ENCODE data around the gene LINC01488.

DNA sequence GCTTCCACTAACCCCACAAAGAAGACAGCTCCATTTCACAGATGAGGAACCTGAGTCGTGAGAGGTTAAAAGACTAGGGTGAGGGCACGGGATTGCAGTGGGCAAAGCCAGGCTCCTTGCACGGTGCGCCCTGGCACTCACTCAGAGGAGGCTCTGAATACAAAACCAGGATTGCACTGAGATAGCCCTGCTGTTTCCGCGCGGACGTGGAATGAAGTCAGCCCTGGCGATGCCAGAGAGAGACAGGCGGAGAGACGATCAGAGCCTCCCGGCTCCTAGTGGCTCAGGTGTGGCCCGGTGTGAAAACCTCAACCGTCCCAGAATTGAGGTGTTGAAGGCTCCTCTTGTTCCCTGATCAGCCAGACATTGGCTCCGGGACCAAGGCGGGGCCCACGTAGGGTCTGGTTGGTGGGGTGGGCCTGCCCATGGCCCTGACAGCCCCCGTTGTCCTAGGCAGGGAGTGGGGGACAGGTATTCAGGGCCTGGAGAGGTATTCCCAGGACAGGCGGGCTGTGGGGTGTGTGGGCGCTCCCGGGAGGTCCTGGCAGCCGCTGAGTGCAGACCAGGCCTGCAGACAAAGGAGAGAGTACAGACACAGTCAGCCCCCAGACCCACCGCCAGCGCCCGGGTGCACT lies 43.1 kb upstream of the LINC01488 start:
- TF ChIP-seq POLR2AphosphoS5 (IDR thresholded peaks at IDR 0.05; ENCODE audit: low read depth) (no peak), JUNB (IDR thresholded peaks at IDR 0.05; ENCODE audit: unreplicated experiment) (no peak), EZH2 (IDR thresholded peaks at IDR 0.05; ENCODE audit: low read depth, unreplicated experiment) (no peak), CREB1 (CRISPR knock-in tag; IDR thresholded peaks at IDR 0.05; ENCODE audit: low read depth) (no peak), NANOG (IDR thresholded peaks at IDR 0.05; ENCODE audit: borderline replicate concordance) (no peak), EZH2phosphoT487 (IDR thresholded peaks at IDR 0.05; ENCODE audit: unreplicated experiment) (no peak), ETS1 (IDR thresholded peaks at IDR 0.05) (no peak), ZNF331 (CRISPR knock-in tag; IDR thresholded peaks at IDR 0.05; ENCODE audit: low read depth) (no peak)
- TF ChIP-seq, protein P1, sequence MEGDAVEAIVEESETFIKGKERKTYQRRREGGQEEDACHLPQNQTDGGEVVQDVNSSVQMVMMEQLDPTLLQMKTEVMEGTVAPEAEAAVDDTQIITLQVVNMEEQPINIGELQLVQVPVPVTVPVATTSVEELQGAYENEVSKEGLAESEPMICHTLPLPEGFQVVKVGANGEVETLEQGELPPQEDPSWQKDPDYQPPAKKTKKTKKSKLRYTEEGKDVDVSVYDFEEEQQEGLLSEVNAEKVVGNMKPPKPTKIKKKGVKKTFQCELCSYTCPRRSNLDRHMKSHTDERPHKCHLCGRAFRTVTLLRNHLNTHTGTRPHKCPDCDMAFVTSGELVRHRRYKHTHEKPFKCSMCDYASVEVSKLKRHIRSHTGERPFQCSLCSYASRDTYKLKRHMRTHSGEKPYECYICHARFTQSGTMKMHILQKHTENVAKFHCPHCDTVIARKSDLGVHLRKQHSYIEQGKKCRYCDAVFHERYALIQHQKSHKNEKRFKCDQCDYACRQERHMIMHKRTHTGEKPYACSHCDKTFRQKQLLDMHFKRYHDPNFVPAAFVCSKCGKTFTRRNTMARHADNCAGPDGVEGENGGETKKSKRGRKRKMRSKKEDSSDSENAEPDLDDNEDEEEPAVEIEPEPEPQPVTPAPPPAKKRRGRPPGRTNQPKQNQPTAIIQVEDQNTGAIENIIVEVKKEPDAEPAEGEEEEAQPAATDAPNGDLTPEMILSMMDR (conservative IDR thresholded peaks at IDR 0.05; ENCODE audit: low read depth in 2 of 2) = no peak
- TF ChIP-seq, protein P2, sequence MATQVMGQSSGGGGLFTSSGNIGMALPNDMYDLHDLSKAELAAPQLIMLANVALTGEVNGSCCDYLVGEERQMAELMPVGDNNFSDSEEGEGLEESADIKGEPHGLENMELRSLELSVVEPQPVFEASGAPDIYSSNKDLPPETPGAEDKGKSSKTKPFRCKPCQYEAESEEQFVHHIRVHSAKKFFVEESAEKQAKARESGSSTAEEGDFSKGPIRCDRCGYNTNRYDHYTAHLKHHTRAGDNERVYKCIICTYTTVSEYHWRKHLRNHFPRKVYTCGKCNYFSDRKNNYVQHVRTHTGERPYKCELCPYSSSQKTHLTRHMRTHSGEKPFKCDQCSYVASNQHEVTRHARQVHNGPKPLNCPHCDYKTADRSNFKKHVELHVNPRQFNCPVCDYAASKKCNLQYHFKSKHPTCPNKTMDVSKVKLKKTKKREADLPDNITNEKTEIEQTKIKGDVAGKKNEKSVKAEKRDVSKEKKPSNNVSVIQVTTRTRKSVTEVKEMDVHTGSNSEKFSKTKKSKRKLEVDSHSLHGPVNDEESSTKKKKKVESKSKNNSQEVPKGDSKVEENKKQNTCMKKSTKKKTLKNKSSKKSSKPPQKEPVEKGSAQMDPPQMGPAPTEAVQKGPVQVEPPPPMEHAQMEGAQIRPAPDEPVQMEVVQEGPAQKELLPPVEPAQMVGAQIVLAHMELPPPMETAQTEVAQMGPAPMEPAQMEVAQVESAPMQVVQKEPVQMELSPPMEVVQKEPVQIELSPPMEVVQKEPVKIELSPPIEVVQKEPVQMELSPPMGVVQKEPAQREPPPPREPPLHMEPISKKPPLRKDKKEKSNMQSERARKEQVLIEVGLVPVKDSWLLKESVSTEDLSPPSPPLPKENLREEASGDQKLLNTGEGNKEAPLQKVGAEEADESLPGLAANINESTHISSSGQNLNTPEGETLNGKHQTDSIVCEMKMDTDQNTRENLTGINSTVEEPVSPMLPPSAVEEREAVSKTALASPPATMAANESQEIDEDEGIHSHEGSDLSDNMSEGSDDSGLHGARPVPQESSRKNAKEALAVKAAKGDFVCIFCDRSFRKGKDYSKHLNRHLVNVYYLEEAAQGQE (IDR thresholded peaks at IDR 0.05; ENCODE audit: unreplicated experiment) = no peak
